Activated T-cell treated with anti-CD3 and anti-CD28 coated beads, Interleukin-2, amount 50 U/mL, for 72 hours (primary cell): Measurements from ENCODE around the gene NOX1. TPM values are rescaled to one million over a fixed set of nuclear protein-coding genes. Genes with fewer than 3 reads are reported as not detected.
"Not testable (repeated sequence)": the region's sequence is repeated elsewhere in the genome, so short reads cannot be mapped to it uniquely, and the experiment has no call there.

ENCODE experiments used
- ATAC-seq, 2 donors: fragments of 150-1000 bp; cut with Tn5 transposase; replicated peaks in 1 of 2; 2 replicates each; pipeline ENCODE4 v1.10.0; 2021; ENCODE audit warnings: moderate library complexity in 2 of 2, mild to moderate bottlenecking in 1 of 2
- DNase-seq, 2 donors: peaks; one replicate each; pipeline ENCODE4 v3.0.0; 2021 to 2022; ENCODE audit warnings: mixed read lengths in 1 of 2
- H3K27ac Mint-ChIP-seq: one replicate; pipeline ENCODE4 v1.8.0; 2022; ENCODE audit warnings: mild to moderate bottlenecking, moderate library complexity, mixed read lengths
- H3K27me3 Mint-ChIP-seq: one replicate; pipeline ENCODE4 v1.8.0; 2022; ENCODE audit warnings: low read depth, mixed read lengths
- H3K36me3 Mint-ChIP-seq, 2 donors: one replicate each; pipeline ENCODE4 v1.8.0; 2022; ENCODE audit warnings: mixed read lengths in 2 of 2, mild to moderate bottlenecking in 1 of 2; ENCODE audit not compliant: insufficient read depth in 2 of 2
- H3K4me1 Mint-ChIP-seq: one replicate; pipeline ENCODE4 v1.8.0; 2022; ENCODE audit warnings: low read depth, mixed read lengths
- H3K4me3 Mint-ChIP-seq, 2 donors: one replicate each; pipeline ENCODE4 v1.8.0; 2022; ENCODE audit warnings: mild to moderate bottlenecking in 2 of 2, mixed read lengths in 2 of 2, moderate library complexity in 2 of 2
- H3K9me3 Mint-ChIP-seq, 2 donors: one replicate each; pipeline ENCODE4 v1.8.0; 2022; ENCODE audit warnings: mixed read lengths in 2 of 2
- total RNA-seq, 2 donors: library from RNA; stranded (reverse); gene quantifications; one replicate each; pipeline ENCODE4 v1.2.3, GENCODE V29; 2022

NOX1 gene
- total RNA-seq, 2 donors from 2014 or later, result not detected

- no peak overlapping the region for H3K4me3 Mint-ChIP-seq
- H3K4me1 Mint-ChIP-seq, result no peaks in the 10 kb centered on the region
- peaks cover 74% of the 10 kb centered on the region for H3K27me3 Mint-ChIP-seq
- no peak for DNase-seq
- H3K36me3 Mint-ChIP-seq, result peaks cover 5 to 6% of the 10 kb centered on the region in 2 donors
- no peak overlapping the region for H3K27ac Mint-ChIP-seq
- ATAC-seq, result no peak
- peaks cover 5 to 7% of the 10 kb centered on the region in 2 donors for H3K9me3 Mint-ChIP-seq
Observed at GRCh38 chrX:100804780-100805179, 69.4 kb downstream of the NOX1 start.

DNA sequence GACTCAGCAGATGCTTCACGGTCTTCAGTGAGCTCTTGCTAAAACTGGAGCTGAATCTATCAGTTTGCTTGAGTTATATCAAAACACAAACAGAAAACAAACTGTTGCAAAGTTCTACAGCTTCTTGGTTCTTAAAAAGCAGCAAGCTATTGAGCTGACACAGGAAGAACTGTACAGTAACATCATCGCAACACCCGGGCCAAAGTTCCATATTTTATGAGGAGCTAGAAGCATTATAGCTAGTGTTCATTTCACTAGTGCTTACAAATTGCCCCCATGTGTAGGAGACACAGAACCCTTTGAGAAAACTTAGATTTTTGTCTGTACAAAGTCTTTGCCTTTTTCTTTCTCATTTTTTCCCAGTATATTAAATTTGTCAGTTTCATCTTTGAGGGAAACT lies 71.3 kb downstream of the NOX1 start:
- no peak overlapping the region for H3K4me3 Mint-ChIP-seq
- peaks cover 0 to 3% of the 10 kb centered on the region in 2 donors for H3K36me3 Mint-ChIP-seq
- H3K9me3 Mint-ChIP-seq, result peaks cover 3 to 4% of the 10 kb centered on the region in 2 donors
- no peak overlapping the region for H3K27ac Mint-ChIP-seq
- H3K27me3 Mint-ChIP-seq, result peaks cover 55% of the 10 kb centered on the region
- ATAC-seq (no peak), DNase-seq (no peak)
- no peaks in the 10 kb centered on the region for H3K4me1 Mint-ChIP-seq

GRCh38 chrX:100798484-100799214 lies 75.5 kb downstream of the NOX1 start:
- Mint-ChIP-seq H3K27me3 (peaks cover 32% of the 10 kb centered on the region), H3K36me3 (no peaks in the 10 kb centered on the region), H3K4me3 (no peak overlapping the region), H3K27ac (no peak overlapping the region), H3K9me3 (no peaks in the 10 kb centered on the region), H3K4me1 (no peaks in the 10 kb centered on the region)
- ATAC-seq (no peak), DNase-seq (no peak)

- no peak overlapping the region for H3K4me3 Mint-ChIP-seq
- no peaks in the 10 kb centered on the region for H3K4me1 Mint-ChIP-seq
- peaks cover 27% of the 10 kb centered on the region for H3K27me3 Mint-ChIP-seq
- ATAC-seq (no peak), DNase-seq (no peak)
- H3K9me3 Mint-ChIP-seq, result no peaks in the 10 kb centered on the region
- no peaks in the 10 kb centered on the region for H3K36me3 Mint-ChIP-seq
- H3K27ac Mint-ChIP-seq, result no peak overlapping the region
Observed at GRCh38 chrX:100797359-100797758, 76.8 kb downstream of the NOX1 start.

DNA sequence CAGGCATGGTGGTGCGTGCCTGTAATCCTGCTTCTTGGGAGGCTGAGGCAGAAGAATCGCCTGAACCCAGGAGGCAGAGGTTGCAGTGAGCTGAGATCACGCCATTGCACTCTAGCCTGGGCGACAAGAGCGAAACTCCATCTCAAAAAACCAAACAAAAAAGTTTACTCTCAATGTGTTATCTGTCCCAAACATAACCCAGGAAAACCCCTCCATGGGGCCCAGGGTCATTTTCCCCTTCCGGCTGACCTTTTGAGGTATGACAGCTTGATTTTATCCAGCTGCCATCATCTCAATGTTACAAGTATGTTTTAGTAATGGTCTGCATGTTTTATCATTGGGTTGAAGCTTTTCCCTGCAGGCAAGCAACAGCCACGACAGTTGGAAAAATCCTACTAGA lies 77.8 kb downstream of the NOX1 start:
- not testable (repeated sequence) for H3K4me1 Mint-ChIP-seq, H3K27ac Mint-ChIP-seq, H3K36me3 Mint-ChIP-seq, H3K4me3 Mint-ChIP-seq, H3K9me3 Mint-ChIP-seq, DNase-seq, ATAC-seq
- peaks cover 22% of the 10 kb centered on the region for H3K27me3 Mint-ChIP-seq

Other genes with a start within 250 kb of the NOX1 start
- under 1 TPM in 1 of 2 donors, not detected in 1; 0.43 TPM for gene TSPAN6, start 237.6 kb downstream of the NOX1 start, total RNA-seq
- gene SRPX2, start 230.2 kb downstream of the NOX1 start, total RNA-seq, result not detected
- gene SYTL4, start 142.2 kb downstream of the NOX1 start, total RNA-seq, result not detected
- gene CSTF2, start 54.0 kb downstream of the NOX1 start, total RNA-seq, result 10 to 100 TPM; 32.8 to 33.0 TPM
- 1 to 10 TPM; 1.8 to 2.3 TPM for gene XKRX, start 54.6 kb upstream of the NOX1 start, total RNA-seq
- not detected for gene ARL13A, start 95.3 kb upstream of the NOX1 start, total RNA-seq
- gene TRMT2B, start 177.8 kb upstream of the NOX1 start, total RNA-seq, result 10 to 100 TPM; 24.4 to 25.9 TPM
- under 1 TPM in 1 of 2 donors, not detected in 1; 0.26 TPM for gene TMEM35A, start 204.5 kb upstream of the NOX1 start, total RNA-seq
- 10 to 100 TPM; 15.6 to 19.3 TPM for gene CENPI, start 223.8 kb upstream of the NOX1 start, total RNA-seq